ENCODE data around the gene RIOK2. TPM values are rescaled to one million over a fixed set of nuclear protein-coding genes. Genes with fewer than 3 reads are reported as not detected.

Gene RIOK2
- polyA plus RNA-seq, 1 of the 3 experiments (the other 2 are of a cell fraction) = 5.9 TPM

DNA sequence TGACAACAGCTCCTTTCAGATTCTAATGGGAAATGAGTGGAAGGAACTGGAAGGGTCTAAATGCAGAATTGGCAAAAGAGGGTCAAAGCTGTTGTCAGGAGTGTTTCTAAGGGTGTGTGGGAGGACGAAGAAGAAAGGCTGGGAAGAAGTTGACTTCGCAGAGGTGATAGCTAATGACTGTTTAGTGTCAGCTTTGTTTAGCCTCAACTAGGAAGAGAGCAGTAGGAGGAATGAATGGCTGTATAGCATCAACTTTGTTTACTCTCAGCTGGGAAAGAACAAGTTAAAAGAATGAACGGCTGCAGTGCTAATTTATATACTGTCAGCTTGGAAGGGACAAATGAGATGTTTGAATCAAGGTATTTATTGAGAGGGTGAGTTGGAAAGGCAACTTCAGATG is 34.8 kb downstream of the RIOK2 start:
- no peak overlapping the region for H3K4me3 ChIP-seq (ENCODE audit: low read depth in 2 of 2, low read length in 1 of 2)
- H3K27ac ChIP-seq (ENCODE audit: low read depth in 2 of 2, low read length in 1 of 2) = no peak overlapping the region
- H3K9me3 ChIP-seq = no peaks in the 10 kb centered on the region
- H3K36me3 ChIP-seq (replicated peaks in 1 of 2; ENCODE audit: control insufficient read depth in 1 of 2, insufficient read depth in 2 of 2, low read length in 1 of 2) = no peaks in the 10 kb centered on the region
- TF ChIP-seq RXRA (IDR thresholded peaks at IDR 0.05; ENCODE audit: borderline replicate concordance, low read depth) (no peak), SMC3 (IDR thresholded peaks at IDR 0.05; ENCODE audit: low read depth, low read length) (no peak), USF2 (IDR thresholded peaks at IDR 0.05; ENCODE audit: borderline replicate concordance, low read depth, low read length) (no peak), FOSL2 (IDR thresholded peaks at IDR 0.05; ENCODE audit: borderline replicate concordance, low read depth) (no peak), YY1 (IDR thresholded peaks at IDR 0.05; ENCODE audit: low read depth) (no peak), FOXJ3 (CRISPR knock-in tag; IDR thresholded peaks at IDR 0.05) (no peak), TEAD4 (IDR thresholded peaks at IDR 0.05; ENCODE audit: borderline replicate concordance, insufficient read depth) (no peak), RAD21 (IDR thresholded peaks at IDR 0.05; ENCODE audit: low read length) (no peak), RCOR1 (IDR thresholded peaks at IDR 0.05; ENCODE audit: low read length) (no peak), TAF1 (IDR thresholded peaks at IDR 0.05; ENCODE audit: borderline replicate concordance, low read depth, low read length) (no peak), ELF1 (IDR thresholded peaks at IDR 0.05) (no peak), PBX3 (IDR thresholded peaks at IDR 0.05) (no peak), ZBTB33 (IDR thresholded peaks at IDR 0.05; ENCODE audit: borderline replicate concordance, low read depth) (no peak), EP300 (IDR thresholded peaks at IDR 0.05; ENCODE audit: borderline replicate concordance in 1 of 2, low read depth in 1 of 2, low read length in 1 of 2) (no peak), MXI1 (IDR thresholded peaks at IDR 0.05; ENCODE audit: low read depth, low read length) (no peak), RFX5 (IDR thresholded peaks at IDR 0.05; ENCODE audit: low read length) (no peak), EZH2phosphoT487 (IDR thresholded peaks at IDR 0.05; ENCODE audit: borderline replicate concordance, low read depth) (no peak), MEF2A (IDR thresholded peaks at IDR 0.05; ENCODE audit: borderline replicate concordance, low read depth) (no peak), CHD2 (IDR thresholded peaks at IDR 0.05; ENCODE audit: low read length, partially characterized antibody) (no peak), NRF1 (IDR thresholded peaks at IDR 0.05; ENCODE audit: low read depth, low read length) (no peak)
- no peak overlapping the region for H3K9ac ChIP-seq
- WGBS (ENCODE audit: low lambda C conversion rate) = 78% methylated on average over 3 of the region's 3 CpGs
- no peaks in the 10 kb centered on the region for H3K9me2 ChIP-seq
- no peaks in the 10 kb centered on the region for H3K4me1 ChIP-seq (ENCODE audit: control insufficient read depth in 1 of 2, insufficient read depth in 2 of 2, low read depth in 1 of 2, low read length in 1 of 2)
- no peaks in the 10 kb centered on the region for H4K20me1 ChIP-seq (ENCODE audit: insufficient read depth)
- no peaks in the 10 kb centered on the region for H3K27me3 ChIP-seq (ENCODE audit: insufficient read depth)
- CTCF ChIA-PET = interaction anchor here (1.1 to 6.4 kb wide), 6 partner anchors 13 to 534 kb away, joined by 3 to 37 read pairs (median 12); no protein-coding TSS in a partner anchor
- no peak overlapping the region for H2AFZ ChIP-seq (ENCODE audit: low read depth)
- H3F3A ChIP-seq (replicated peaks; ENCODE audit: insufficient read depth) = no peaks in the 10 kb centered on the region
- DNase-seq = no peak
- H3K4me2 ChIP-seq = no peak overlapping the region
- POLR2A ChIA-PET = no interaction called here
- no peaks in the 10 kb centered on the region for H3K79me2 ChIP-seq (ENCODE audit: insufficient read depth)
